Measurements from ENCODE around the gene NEU2. TPM values are rescaled to one million over a fixed set of nuclear protein-coding genes. Genes with fewer than 3 reads are reported as not detected.

NEU2 gene
- total and polyA plus RNA-seq, 4 donors: not detected

DNA sequence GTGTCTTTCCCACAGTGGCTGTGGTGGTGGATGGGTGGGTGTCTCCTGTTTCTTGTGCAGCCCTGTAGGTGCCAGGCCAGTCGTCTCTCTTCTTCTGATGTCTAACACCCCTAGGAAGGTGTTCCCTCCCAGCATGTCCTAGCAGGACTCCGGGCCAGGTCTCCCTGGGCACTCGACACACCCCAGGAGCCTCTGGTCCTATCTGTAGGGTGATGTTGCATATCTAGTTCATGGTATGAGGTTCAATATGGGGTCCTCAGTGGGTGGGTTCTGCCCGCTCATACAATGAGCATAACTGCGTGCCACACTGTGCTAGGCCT, 33.8 kb upstream of the NEU2 start:
- Histone ChIP-seq H3K9ac (ENCODE audit: low read depth in 1 of 2, low read length in 2 of 2) (no peak overlapping the region), H3K27me3 (ENCODE audit: control insufficient read depth in 4 of 4, insufficient read depth in 4 of 4, low read length in 3 of 4) (no peaks in the 10 kb centered on the region), H3K4me3 (ENCODE audit: low read depth in 1 of 3, low read length in 3 of 3) (no peak overlapping the region), H3K36me3 (ENCODE audit: control insufficient read depth in 4 of 4, insufficient read depth in 3 of 4, low read depth in 1 of 4, low read length in 3 of 4) (no peaks in the 10 kb centered on the region), H3K27ac (ENCODE audit: low read depth in 1 of 2, low read length in 2 of 2) (no peak overlapping the region), H3K9me3 (ENCODE audit: control insufficient read depth in 4 of 4, low read length in 3 of 4) (no peaks in the 10 kb centered on the region), H3K4me1 (ENCODE audit: control insufficient read depth in 4 of 4, insufficient read depth in 4 of 4, low read length in 3 of 4) (no peaks in the 10 kb centered on the region)
- TF ChIP-seq HNF4G (IDR thresholded peaks at IDR 0.05) (no peak), EGR1 (IDR thresholded peaks at IDR 0.05; ENCODE audit: low read depth in 2 of 2) (no peak), ATF3 (IDR thresholded peaks at IDR 0.05) (no peak), RAD21 (IDR thresholded peaks at IDR 0.05) (no peak), JUND (IDR thresholded peaks at IDR 0.05) (no peak), FOXA2 (IDR thresholded peaks at IDR 0.05) (no peak), NR2F2 (IDR thresholded peaks at IDR 0.05) (no peak), TAF1 (conservative IDR thresholded peaks at IDR 0.05) (no peak), HNF4A (conservative IDR thresholded peaks at IDR 0.05) (no peak), FOXA1 (IDR thresholded peaks at IDR 0.05) (no peak), SP1 (IDR thresholded peaks at IDR 0.05) (no peak), YY1 (IDR thresholded peaks at IDR 0.05) (no peak)
- TF ChIP-seq, protein P1, sequence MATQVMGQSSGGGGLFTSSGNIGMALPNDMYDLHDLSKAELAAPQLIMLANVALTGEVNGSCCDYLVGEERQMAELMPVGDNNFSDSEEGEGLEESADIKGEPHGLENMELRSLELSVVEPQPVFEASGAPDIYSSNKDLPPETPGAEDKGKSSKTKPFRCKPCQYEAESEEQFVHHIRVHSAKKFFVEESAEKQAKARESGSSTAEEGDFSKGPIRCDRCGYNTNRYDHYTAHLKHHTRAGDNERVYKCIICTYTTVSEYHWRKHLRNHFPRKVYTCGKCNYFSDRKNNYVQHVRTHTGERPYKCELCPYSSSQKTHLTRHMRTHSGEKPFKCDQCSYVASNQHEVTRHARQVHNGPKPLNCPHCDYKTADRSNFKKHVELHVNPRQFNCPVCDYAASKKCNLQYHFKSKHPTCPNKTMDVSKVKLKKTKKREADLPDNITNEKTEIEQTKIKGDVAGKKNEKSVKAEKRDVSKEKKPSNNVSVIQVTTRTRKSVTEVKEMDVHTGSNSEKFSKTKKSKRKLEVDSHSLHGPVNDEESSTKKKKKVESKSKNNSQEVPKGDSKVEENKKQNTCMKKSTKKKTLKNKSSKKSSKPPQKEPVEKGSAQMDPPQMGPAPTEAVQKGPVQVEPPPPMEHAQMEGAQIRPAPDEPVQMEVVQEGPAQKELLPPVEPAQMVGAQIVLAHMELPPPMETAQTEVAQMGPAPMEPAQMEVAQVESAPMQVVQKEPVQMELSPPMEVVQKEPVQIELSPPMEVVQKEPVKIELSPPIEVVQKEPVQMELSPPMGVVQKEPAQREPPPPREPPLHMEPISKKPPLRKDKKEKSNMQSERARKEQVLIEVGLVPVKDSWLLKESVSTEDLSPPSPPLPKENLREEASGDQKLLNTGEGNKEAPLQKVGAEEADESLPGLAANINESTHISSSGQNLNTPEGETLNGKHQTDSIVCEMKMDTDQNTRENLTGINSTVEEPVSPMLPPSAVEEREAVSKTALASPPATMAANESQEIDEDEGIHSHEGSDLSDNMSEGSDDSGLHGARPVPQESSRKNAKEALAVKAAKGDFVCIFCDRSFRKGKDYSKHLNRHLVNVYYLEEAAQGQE (IDR thresholded peaks at IDR 0.05): no peak
- TF ChIP-seq, protein P2, sequence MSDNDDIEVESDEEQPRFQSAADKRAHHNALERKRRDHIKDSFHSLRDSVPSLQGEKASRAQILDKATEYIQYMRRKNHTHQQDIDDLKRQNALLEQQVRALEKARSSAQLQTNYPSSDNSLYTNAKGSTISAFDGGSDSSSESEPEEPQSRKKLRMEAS (IDR thresholded peaks at IDR 0.05): no peak
- no peak for DNase-seq (ENCODE audit: low spot score)
- WGBS: 93% methylated on average over 5 of the region's 5 CpGs

DNA sequence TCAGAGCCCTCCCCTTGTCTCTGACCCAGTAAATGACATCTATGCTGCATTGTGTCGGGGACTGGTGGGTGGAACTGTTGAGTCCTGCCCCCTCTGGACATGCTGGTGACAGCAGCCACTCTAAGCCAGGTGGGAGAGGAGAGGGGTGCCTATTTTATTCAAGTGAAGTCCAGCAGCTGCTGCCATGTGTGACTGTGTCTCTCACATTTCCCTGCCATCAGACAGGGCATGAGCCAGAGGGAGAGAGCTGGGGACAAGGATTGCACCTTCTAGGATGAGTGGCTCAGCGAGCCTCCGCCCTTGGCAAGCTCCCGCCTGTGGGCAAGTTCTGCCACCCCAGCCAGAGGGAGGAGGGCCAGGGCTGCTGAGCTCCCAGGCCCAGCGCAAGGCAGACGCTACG, 33.1 kb upstream of the NEU2 start:
- WGBS: 92% methylated on average over 7 of the region's 7 CpGs
- no peak overlapping the region for H3K4me3 ChIP-seq (ENCODE audit: low read depth in 1 of 3, low read length in 3 of 3)
- H3K4me1 ChIP-seq (ENCODE audit: control insufficient read depth in 4 of 4, insufficient read depth in 4 of 4, low read length in 3 of 4): no peaks in the 10 kb centered on the region
- no peaks in the 10 kb centered on the region for H3K27me3 ChIP-seq (ENCODE audit: control insufficient read depth in 4 of 4, insufficient read depth in 4 of 4, low read length in 3 of 4)
- no peak overlapping the region for H3K27ac ChIP-seq (ENCODE audit: low read depth in 1 of 2, low read length in 2 of 2)
- no peaks in the 10 kb centered on the region for H3K9me3 ChIP-seq (ENCODE audit: control insufficient read depth in 4 of 4, low read length in 3 of 4)
- TF ChIP-seq HNF4A (conservative IDR thresholded peaks at IDR 0.05) (no peak), FOXA1 (IDR thresholded peaks at IDR 0.05) (no peak), NR2F2 (IDR thresholded peaks at IDR 0.05) (no peak), YY1 (IDR thresholded peaks at IDR 0.05) (no peak), SP1 (IDR thresholded peaks at IDR 0.05) (no peak), EGR1 (IDR thresholded peaks at IDR 0.05; ENCODE audit: low read depth in 2 of 2) (no peak), CTCF (IDR thresholded peaks at IDR 0.05; ENCODE audit: low read depth, low read length, missing input control) (no peak), JUND (IDR thresholded peaks at IDR 0.05) (no peak), HNF4G (IDR thresholded peaks at IDR 0.05) (no peak), RAD21 (IDR thresholded peaks at IDR 0.05) (no peak), ATF3 (IDR thresholded peaks at IDR 0.05) (no peak), GABPA (IDR thresholded peaks at IDR 0.05 in 1 of 2, conservative IDR thresholded peaks at IDR 0.05 in 1 of 2) (no peak), RXRA (IDR thresholded peaks at IDR 0.05) (no peak), FOXA2 (IDR thresholded peaks at IDR 0.05) (no peak), TAF1 (conservative IDR thresholded peaks at IDR 0.05) (no peak)
- TF ChIP-seq, protein P1 (IDR thresholded peaks at IDR 0.05): no peak
- TF ChIP-seq, protein P2 (IDR thresholded peaks at IDR 0.05): no peak
- TF ChIP-seq, protein P3, sequence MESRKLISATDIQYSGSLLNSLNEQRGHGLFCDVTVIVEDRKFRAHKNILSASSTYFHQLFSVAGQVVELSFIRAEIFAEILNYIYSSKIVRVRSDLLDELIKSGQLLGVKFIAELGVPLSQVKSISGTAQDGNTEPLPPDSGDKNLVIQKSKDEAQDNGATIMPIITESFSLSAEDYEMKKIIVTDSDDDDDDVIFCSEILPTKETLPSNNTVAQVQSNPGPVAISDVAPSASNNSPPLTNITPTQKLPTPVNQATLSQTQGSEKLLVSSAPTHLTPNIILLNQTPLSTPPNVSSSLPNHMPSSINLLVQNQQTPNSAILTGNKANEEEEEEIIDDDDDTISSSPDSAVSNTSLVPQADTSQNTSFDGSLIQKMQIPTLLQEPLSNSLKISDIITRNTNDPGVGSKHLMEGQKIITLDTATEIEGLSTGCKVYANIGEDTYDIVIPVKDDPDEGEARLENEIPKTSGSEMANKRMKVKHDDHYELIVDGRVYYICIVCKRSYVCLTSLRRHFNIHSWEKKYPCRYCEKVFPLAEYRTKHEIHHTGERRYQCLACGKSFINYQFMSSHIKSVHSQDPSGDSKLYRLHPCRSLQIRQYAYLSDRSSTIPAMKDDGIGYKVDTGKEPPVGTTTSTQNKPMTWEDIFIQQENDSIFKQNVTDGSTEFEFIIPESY (IDR thresholded peaks at IDR 0.05): no peak
- DNase-seq (ENCODE audit: low spot score): no peak
- H3K36me3 ChIP-seq (ENCODE audit: control insufficient read depth in 4 of 4, insufficient read depth in 3 of 4, low read depth in 1 of 4, low read length in 3 of 4): no peaks in the 10 kb centered on the region
- no peak overlapping the region for H3K9ac ChIP-seq (ENCODE audit: low read depth in 1 of 2, low read length in 2 of 2)
